GM19351 (cell line): ENCODE data around the gene ZNF560.

Source experiments
- ATAC-seq: cut with Tn5 transposase; IDR thresholded peaks from one replicate; pipeline ENCODE4 v1.9.1; 2021; ENCODE audit warnings: mild to moderate bottlenecking, moderate library complexity; ENCODE audit not compliant: unreplicated experiment

The ZNF560 gene

DNA sequence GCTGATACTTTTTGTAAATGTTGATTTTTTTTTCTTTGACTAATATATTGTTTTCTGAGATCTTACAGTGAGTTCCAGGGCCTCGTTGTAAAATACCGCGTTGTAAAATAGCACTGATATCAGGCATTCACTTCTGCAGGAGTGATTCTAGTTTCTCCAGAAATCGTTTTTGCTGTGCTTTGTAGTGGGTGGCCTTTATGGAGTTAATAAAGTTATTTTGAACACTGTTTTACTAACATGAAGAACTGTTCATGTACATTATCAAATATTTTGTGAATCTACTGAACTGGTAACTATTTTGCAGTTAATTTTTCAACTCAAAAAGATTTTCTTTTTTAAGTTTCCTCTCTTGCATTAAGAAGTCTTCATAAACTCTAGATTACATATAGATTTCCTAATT lies 62.1 kb downstream of the ZNF560 start:
- ATAC-seq = no peak

DNA sequence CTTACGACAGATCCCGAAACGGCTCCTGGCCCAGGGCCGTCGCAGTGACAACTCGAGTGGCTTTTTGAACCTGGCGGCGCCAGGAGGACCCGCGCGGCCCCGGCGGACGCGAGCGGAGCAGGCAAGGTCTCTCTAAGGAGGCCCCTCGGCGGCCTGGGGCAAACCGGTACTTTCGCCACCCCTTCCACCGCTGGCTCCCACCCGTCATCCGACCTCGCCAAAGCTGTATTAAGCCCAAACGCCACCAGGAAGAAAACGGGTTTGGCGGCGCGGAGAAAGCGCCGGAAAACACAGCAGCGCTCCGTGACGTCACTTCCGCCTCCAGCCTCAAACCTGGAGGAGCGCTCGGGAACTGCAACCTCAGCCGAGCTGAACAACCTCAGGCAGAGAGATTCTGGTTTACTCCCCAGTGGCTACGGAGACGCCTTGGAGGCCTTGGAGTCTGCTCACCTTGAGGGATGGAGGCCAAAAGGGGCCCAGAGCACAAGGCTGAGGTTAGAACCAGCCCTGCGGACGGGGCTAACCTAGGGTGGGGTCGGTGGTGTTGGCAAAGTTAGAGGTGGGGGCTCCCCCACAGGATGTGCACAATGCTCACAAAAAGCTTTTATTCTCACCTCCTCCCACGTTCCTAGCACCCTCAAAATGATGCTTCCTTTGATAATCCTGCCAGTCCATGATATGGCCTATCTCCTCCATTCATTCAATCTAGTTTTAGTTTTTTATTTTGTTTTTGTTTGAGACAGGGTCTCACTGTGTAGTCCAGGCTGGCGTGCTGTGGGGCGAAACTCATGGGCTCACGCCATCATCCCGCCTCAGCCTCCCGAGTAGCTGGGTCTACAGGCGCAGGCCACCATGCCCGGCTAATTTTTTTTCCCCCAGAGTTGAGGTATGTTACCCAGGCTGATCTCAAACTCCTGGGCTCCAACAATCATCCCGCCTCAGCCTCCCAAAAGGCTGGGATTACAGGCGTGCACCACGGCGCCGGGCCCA lies 62.8 kb downstream of the ZNF560 start, which contains the start of gene ZNF266:
Gene ZNF266, minus strand, starts transcription at position 295 of the 990 bp plus-strand sequence. CDS start 15,484 bp downstream, outside the sequence.
- ATAC-seq = peak; percentile 91

DNA sequence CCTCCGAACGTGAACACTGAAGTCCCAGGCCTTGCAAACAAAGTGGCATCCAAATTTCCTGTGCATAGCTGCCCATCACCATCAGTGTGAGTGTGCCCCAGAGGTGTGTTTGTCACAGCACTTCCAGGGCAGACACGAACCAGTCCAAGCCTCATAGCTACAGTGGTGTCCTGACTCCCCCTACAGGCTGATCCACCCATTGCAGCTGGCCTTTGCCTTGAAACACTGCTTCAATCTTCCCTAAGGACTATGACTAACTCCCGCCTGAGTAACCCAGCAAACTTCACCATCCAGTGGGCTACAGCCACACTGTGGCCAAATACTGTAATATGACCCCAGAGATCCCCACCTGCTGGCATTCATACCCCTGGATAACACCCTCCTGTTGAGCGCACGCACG lies 66.9 kb downstream of the ZNF560 start:
- ATAC-seq = no peak

GRCh38 chr19:9430444-9430843 lies 68.0 kb downstream of the ZNF560 start:
- no peak for ATAC-seq

DNA sequence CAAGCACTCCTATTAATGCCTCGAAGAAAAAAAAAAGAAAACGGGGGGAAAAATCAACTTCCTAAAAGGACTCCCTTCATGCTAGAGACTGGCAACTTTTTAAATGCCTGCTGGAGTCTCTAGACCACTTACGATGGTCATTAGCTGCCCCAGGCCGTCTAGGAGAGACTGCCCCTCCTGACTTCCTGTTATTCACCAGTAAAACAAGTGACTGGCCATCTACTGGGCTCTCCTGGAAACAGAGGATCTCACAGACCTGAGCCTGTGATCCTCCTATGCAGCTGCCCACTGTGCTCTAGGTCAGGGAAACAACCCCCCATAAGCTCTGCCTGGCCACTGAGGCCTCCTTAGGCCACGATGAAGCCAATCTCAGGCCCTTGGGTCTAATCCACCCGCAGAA lies 70.5 kb downstream of the ZNF560 start:
- ATAC-seq = no peak
